Ammon's horn (tissue), 1 donor: ENCODE results near the gene PACRGL.
A peak's percentile ranks its signal among the peaks of the same experiment; 100 is the strongest.

Source experiments
- DNase-seq: peaks from one replicate; pipeline ENCODE4 v3.0.0-alpha.2; 2016; ENCODE audit warnings: low spot score

PACRGL gene

DNA sequence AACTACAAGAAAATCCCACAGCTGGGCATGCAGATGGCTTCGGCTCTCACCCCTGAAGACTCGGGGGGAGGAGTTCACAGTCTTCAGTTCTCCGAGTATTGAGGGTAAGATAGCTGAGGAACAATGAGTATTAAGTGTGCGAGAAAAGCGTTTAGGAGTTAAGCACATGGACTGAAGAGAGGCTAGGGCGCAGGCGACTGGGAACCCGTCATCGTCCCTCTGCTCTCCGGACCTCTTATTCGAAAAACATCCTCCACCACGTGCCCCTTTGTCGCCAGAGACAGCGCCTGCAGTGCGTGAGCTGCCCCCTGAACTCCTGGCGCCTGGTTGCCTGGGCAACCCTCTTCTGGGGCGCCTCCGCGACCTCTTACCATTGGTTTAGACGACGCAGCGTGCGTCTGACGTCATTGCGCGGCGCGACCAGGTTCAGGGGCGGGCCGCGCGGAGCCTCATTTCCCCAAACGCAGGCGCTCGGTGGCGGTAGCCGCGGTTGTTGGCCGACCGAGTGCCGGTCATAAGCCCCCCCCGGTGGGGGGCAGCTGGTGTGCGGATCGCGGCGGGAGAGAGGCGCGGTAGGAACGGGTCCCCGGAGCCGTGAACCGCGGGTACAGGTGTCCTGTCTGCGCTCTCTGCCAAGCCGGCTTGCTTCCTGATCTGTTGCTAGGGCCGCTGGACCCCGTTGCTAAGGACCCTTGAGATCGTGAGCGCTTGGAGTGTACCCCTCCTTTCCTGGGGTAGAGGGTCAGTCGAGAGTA is at the start of gene PACRGL:
TSS of gene PACRGL (plus strand) at position 452 of the 755 bp plus-strand sequence. CDS start 4,024 bp downstream, outside the sequence.
- peak; percentile 97 for DNase-seq

DNA sequence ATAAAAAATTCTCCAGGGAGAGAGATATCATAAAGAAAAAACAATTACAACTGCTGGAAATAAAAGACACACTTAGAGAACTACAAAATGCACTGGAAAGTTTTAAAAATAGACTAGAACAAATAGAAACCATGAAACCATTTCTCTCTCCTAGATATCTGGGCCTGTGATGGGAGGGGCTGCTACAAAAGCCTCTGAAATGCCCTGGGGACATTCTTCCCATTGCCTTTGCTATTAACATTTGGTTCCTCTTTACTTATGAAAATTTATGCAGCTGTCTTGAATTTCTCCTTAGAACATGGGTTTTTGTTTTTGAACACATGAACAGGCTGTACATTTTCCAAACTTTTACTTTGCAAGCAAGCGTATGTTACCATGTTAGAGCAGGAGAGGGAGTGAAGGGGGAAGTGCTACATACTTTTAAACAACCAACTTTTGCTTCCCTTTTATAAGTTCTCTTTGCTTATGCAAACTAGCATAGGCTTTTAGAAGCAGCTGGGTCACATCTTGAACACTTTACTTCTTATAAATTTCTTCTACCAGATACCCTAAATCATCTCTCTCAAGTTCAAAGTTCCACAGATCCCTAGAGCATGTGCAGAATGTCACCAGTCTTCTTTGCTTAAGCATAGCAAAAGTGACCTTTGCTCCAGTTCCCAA is 47.9 kb upstream of the PACRGL start:
- DNase-seq, result no peak

DNA sequence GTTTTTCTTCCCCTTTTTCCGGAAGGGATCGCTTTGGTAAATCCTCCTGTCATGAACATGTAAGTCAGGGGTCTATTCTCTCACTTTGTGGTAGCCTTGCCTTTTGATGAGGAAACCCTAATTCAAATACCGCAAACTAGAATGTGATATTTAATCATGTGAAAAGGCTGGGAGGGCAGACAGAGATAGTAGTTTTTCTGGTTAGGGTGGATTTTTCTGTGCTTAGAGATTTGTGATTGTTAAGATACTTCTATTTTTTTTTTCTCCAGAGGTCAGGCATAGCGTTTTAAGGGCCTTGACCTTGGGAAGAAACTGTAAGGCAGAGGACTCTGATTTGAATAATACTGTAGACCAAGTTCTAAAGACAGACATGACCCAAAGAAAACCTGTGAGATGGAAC is 41.8 kb upstream of the PACRGL start:
- DNase-seq, result no peak

DNA sequence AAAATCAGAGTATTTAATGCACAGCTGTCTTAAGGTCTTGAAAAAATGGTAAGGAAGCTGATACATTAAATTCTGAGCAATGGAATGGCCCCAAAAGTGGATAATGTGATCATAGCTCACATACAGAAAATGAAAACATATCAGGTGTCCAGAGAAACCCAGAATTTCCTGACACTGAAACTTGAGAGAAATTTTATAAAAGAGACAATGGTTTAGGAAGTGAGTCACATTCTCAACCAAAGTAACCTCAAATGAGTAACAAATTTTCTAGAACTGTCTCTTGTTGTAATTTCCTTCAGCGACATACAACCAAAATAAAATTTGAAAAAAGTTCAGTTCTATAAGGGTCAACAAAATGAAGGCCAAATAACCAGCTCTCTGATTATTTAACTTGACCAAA is 37.4 kb upstream of the PACRGL start:
- DNase-seq, result no peak

DNA sequence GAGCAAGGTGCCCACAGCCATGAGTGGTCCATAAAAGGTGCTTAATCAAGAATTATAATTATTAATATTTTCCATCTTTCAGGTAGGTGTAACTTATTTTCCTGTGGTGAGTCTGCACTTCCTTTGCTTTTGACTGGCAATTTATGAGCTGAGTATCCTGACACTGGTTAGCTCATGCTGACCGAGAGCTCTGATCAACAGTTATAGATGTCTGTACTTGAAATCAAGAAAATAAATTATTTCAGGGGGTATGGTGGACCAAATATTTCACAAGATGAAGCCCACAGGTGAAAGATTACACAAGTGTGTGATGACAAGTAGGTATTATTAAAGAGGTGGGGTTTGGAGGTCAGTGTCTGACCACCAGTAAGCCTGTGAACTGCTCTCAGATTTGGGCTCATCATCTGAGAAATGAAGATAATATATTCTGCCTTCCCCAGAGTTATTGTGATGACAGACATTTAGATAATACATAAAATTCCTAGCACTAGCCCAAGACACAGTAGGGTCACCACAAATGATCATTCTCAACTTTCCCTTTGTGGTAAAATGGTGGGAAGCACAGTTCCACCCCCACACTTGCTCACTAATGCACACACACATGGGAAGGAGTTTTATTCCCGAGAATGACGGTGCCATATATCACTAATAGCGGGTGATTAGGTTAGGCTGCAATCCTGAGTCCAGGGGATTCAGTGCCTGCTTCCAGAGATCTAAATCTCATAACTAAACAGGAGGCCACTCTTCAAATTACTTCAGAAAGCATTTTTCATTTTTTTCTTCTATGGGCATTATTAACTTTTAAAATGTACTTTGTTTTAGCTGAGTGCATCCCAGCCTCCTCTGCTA is 34.0 kb upstream of the PACRGL start:
- DNase-seq, result no peak

DNA sequence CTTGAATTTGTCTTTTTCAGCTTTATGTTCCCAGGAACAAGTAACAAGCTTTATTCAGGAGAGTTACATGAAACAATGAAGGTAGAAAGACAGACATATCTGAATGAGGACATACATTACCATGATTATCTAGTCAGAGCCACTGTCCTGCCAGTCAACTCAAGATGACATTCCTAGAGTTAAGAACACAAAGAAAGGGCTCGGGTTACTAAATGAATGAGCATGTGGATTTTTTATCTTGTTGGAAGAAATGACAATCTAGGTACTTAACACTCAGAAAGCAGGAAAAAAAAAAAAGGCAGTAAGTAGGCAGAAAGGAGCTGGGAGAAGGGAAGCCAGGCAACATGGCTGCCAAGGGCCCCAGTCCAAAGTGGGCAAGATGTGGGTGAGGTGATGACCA is 28.0 kb upstream of the PACRGL start:
- no peak for DNase-seq

DNA sequence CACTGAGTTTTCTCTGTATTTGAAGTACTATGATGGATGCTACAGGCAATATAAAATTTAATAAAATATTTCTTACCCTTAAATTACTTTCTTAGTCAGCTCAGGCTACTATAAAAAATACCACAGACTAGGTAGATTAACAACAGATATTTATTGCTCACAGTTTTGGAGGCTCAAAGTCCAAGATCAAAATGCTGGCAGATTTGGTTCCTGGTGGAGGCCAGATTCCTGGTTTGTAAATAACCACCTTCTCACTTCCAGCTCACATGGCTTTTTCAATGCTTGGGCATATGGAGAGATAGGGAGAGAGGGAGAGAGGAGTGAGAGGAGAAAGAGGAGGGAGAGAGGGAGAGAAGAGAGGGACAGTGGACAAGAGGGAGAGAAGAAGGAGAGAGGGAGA is 24.5 kb upstream of the PACRGL start:
- no peak for DNase-seq

DNA sequence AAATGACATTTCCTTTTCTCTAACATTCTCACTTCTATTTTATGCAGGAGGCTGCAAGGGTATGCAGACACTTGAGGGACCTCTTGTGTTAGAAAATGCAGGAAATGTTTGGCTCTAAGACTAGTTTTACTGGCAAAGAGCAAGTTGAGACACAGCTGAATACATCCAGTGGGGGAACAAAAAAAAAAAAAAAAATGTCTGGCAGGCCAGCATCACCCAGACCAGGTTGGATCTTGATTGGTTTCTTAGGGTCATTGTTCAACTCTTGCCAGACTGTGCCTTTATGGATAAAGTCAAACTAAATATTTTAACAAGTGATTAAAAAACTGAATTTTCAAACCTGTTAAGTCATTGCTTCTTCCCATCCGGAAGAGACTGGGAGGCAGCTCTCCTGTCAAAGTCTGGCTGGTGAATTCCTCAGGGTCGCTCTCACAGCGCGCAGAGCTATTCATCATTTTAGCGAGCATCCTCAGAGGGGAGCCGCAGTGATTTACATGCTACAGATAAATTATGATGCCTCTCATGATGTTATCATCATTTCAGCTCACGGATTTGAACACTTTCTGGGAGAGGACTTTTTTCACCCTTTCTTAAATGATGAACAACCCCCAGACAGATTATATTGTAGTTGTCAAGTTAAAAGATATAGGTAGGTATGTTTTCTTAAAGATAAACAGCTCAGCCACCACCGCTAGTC is 23.6 kb upstream of the PACRGL start:
- DNase-seq, result no peak

DNA sequence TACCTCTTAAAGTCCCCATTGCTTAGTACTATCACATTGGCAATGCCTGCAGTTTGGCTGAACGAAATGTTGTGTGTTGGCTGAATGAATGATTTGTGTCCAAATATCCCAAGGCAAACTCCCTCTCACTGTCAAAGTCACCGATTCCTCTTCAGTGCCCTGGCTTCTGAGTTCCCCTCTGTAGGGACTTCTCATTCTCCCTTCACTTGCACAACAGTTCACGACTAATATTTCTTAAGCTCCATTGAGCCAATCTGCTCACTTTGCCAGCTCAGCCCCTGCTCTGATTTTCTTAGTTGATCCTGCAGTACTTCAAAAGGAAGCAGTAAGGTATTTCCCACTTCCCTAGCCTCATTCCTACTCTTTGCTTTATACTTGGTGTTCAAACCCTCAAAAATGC is 21.9 kb upstream of the PACRGL start:
- DNase-seq, result no peak

DNA sequence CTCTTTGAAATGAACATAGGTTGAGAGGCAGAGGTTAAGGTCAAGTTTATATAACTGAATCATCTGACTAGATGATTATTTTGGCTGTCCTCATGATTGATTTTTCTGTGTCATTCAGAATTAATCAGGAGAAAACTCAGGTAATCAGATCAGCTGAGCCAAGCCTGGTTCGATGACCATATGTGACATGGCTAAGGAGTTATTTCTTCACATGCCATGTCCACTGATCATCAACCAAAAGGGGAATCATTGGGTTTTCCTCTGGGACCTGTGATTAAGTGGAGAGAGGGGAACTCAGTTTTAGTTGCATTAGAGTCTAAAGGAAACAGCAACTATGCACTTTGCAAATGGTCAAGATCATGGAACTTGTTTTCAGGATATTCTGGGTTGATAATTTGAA is 20.3 kb upstream of the PACRGL start:
- DNase-seq, result no peak

DNA sequence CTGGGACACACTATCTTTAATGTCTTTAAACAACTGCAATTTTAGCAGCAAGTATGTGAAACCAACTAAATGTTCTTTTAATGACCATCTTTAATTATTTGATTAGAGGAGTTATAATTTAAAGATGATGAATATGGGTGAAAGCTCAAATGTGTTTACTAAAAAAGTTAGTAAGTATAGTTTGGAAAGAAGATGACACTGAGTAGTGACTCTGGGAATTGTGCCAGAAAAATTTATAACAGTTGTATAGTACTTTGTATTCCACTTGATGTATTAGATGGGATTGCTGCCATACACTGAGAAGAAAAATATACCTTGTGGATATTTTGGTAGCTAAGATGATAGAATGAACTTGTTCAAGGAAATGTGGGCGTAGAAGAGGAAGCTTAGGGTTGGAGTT is 19.5 kb upstream of the PACRGL start:
- DNase-seq, result no peak

DNA sequence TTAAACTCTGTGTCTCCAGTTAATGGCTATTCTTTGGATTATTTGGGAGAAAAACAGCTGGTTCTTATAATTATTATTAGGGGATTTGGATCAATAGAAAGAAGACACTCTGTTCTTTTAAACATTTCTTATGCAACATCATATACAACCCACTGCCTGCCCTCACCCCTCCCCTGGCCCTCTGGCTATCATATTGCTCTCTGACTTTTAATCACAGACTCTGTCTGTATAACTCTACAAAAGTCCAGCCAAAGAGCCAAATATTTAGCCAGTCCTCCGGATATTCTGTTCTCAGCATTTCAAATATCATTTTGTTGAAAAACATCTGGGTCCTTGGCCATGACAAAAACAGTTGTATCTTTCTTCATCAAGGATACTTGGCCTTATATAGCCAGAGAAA is 19.0 kb upstream of the PACRGL start:
- no peak for DNase-seq

DNA sequence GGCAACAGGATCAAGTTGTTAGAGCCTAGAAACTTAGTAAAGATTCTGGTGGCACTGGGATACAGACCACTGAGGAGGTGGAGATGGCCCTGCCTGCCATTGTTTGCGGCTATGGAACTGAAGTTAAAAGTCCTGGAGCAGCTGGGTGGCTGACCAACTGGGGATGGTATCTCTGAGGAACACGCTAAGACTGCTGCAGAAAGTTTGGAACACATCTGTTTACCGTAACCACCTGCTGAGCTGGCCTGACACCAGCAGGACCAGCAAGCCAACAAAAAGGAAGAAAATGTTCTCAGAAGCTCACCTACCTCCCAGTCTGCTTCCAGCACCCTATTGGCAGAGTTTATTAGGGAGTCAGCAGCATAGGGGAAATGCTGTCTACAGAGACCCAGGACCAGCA is 17.4 kb upstream of the PACRGL start:
- DNase-seq, result no peak

DNA sequence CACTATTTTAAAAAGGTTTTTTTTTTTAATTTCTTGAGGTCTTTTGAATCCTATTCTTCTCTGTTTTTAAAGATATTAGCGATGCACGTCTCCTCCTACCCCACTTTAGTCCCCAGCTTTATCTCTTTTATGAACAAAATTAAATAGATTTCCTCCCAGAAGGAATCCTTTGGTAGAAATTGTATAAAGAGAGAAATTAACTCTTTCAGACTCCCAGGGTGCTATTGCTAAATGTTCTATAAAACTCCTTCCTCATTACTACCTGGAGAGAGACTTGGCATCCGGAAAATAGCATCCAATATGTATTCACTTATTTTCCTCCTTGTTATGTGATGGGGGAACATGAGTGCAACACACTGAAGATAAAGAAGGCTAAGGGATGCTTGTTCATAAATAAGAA is 16.5 kb upstream of the PACRGL start:
- DNase-seq, result no peak

DNA sequence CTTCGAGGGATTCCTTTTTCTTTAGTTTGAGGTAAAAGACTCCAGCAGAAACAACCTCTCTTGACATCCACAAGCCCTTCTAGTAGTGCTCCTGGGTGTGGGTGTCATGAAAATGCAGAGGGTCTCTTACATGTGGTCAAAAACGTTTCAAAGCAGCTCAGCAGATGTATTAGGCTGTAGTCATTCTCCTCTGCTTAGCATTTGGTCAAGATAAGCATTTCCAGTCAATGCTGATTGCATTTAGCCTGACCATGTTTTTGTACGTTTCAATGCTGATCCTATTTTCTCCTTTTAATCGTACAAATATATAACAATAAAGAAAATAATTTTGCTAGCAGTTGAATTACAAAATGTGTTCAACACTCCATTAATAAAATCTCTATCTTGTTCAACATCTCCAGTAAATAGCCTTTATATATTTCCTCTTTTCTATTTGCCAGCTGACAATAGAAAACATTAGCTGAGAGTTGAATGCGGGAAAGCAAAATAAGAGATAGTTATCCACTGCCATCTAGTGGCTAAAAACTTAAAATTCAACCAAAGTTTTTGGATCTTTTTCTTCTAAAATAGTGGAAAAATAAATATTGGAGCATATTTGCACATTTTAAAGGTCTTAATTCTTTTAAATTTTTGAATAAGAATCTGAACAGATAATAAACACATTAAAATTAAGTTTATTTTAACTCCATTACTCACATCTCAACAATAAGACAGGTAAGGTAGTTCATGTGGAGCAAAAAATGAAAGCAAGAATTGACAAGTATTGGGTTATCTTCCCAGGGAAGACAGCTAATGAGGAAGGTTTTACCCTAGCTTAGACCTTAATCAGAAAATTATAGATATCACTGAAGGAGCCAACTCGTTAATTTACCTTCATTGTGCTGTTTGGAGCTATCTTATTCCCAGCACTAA is 15.2 kb upstream of the PACRGL start:
- no peak for DNase-seq

DNA sequence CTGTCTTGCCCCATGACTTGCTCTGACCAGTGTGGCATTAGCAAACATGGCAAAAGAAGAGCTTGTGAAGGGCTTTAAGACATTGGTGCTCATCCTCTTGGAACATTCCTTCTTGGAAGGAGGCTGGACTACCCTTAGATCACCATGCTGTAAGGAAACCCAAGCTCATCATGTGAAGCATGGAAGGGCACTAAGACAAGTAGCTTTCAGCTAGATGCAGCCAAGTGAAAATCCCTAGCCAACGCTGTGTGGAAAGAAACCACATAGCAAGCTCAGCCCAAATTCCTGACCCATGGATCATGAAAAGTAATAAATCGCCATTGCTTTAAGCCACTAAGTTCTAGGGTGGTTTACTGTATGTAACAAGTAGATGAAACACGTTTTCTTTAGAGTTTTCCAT is 12.4 kb upstream of the PACRGL start:
- no peak for DNase-seq

DNA sequence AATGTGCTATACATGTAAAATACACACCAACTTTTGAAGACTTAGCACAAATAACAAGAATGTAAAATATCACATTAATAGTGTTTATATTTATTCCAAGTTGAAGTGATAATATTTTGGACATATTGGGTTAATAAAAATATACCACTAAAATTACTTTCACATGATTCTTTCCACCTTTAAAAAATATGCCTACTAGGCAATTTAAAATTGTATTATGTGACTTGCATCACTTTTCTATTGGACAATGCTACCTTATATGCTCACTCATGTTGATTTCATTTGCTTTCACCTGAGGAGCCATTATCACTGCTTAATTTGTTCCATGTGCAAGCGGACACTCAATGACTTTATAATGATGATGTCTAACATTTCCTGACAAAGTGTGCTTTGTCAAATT is 3.4 kb upstream of the PACRGL start:
- no peak for DNase-seq

DNA sequence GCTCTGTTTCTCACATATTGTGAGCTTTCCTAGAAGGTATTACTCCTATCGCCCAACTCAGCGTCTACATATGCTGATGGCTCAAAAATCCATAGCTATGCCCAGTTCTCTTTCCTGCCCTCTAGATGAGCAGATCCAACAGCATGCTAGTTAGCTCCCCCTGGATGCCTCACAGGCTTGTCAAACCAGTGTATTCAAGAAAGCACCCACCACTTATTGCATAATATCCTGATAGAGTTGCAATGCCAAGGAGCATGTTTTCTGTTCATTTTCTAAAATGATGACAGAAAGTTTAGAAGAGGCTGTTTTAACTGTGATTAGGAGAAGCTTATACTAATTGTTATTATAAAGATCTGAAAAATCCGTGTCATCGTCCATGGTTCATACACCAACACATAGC is 1.9 kb upstream of the PACRGL start:
- DNase-seq, result no peak

DNA sequence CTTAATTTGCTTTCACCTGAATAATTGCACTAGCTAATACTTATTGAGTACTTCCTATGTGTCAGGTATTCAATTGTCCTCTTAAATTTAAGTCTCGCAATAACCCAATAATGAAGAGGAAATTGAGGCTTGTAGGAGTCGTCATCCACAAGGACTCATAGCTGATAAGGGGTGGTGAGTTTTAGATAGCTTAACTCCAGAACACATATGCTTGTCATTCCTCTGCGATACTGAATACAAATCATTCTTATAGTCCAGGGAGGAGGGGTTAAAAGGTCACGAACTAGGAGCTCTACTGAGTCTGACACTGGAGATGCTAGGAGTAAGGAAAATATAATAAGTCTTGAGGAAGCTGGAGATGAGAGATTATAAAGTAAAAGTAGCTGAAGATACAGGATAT is 1.4 kb upstream of the PACRGL start:
- no peak for DNase-seq

DNA sequence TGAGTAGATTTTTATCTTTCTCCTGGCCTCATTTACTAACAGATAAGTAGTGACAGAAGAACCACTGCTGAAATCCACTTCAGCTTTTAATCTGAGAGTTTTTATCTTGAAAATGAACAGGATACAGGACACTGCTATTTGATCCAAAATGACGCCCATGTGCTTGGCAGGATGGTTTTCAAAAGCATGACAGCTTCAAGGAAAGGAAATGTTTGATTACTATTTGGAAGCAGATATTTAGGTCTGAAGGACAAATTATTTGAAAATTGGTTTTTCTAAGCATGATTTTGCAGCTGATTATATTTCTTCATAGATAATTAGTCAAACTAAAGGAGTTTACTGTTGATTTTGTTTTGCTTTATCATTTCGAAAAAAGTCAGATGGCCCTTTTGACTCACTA is 11.1 kb downstream of the PACRGL start:
- no peak for DNase-seq

DNA sequence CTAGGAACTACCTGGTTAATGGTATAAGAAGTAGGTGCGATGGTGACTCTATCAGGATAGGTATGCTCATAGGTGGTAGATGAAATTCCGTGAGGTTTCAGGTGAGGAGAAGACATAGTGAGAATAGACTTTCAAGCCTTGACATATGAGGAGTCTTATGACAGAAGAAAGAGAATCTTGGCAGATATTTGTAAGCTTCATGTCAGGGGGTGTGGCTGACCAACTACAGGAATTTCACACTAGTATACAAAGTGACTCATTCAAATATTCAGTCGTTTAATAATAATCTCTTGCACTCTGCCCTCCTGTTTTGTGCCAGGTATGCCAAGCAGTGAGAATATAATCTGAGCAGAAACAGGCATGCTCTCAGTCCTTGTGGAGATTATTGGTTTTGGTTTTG is 22.8 kb downstream of the PACRGL start:
- DNase-seq, result no peak
